Naive B cell (primary cell): Measurements from ENCODE around the gene ZNF354C. TPM values are rescaled to one million over a fixed set of nuclear protein-coding genes. Genes with fewer than 3 reads are reported as not detected.
A peak's percentile ranks its signal among the peaks of the same experiment; 100 is the strongest.

Source experiments
- ATAC-seq, 2 donors: fragments of 150-1000 bp; cut with Tn5 transposase; 2 replicates each; pipeline ENCODE4 v1.10.0; 2021; ENCODE audit warnings: low read depth in 2 of 2, mild to moderate bottlenecking in 2 of 2, moderate library complexity in 2 of 2
- DNase-seq: peaks from one replicate; pipeline ENCODE4 v3.0.0; 2022
- H3K27ac Mint-ChIP-seq, 6 donors: one replicate each; pipeline ENCODE4 v1.8.0; 2020 to 2022; ENCODE audit warnings: mild to moderate bottlenecking in 6 of 6, mixed read lengths in 6 of 6, moderate library complexity in 5 of 6, inconsistent platforms in 2 of 6
- H3K27me3 Mint-ChIP-seq, 3 donors: one replicate each; pipeline ENCODE4 v1.8.0; 2021 to 2022; ENCODE audit warnings: mixed read lengths in 3 of 3, mild to moderate bottlenecking in 1 of 3
- H3K36me3 Mint-ChIP-seq, 2 donors: one replicate each; pipeline ENCODE4 v1.8.0; 2020 to 2022; ENCODE audit warnings: mixed read lengths in 2 of 2, inconsistent platforms in 1 of 2, mild to moderate bottlenecking in 1 of 2
- H3K4me1 Mint-ChIP-seq, 3 donors: one replicate each; pipeline ENCODE4 v1.8.0; 2020 to 2022; ENCODE audit warnings: mixed read lengths in 3 of 3, inconsistent platforms in 1 of 3, mild to moderate bottlenecking in 1 of 3, moderate library complexity in 1 of 3
- H3K4me3 Mint-ChIP-seq, 8 donors: one replicate each; pipeline ENCODE4 v1.8.0; 2020 to 2022; ENCODE audit warnings: mild to moderate bottlenecking in 8 of 8, mixed read lengths in 8 of 8, moderate library complexity in 8 of 8, inconsistent platforms in 2 of 8
- H3K9me3 Mint-ChIP-seq, 7 donors: one replicate each; pipeline ENCODE4 v1.8.0; 2020 to 2022; ENCODE audit warnings: mixed read lengths in 7 of 7, mild to moderate bottlenecking in 5 of 7, inconsistent platforms in 2 of 7, moderate library complexity in 1 of 7
- polyA plus RNA-seq, 6 donors: library from polyadenylated mRNA; unstranded; fragments of 300-500 nt; fragmentation: Illumina TruSeq; gene quantifications; one replicate each; pipeline ENCODE4 v1.2.3, GENCODE V29; 2021; ENCODE audit warnings: low read depth in 6 of 6

The ZNF354C gene
- polyA plus RNA-seq, 6 donors from 2014 or later, result 0.56 to 1.6 (median 0.78) TPM; not detected in 1

DNA sequence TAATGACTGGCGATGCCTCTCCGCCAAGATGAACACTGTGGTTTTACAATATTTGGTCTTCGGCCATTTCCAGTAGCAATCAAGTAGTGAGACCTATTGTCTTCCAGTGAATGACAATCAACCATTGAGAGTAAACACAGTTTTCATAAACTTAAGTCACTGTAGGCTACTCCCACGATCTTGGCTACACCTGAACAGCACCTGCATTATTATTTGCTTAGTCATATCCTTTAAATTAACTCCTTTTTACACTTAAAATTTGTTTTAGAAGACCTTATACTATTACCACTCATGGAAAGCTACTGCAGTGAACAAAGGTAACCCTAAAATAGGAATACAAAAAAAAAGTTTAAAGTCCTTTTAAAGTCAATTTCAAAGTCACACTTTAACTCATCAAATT lies 58.2 kb downstream of the ZNF354C start:
- ATAC-seq, result no peak
- Mint-ChIP-seq H3K4me3 (no peak overlapping the region), H3K36me3 (peaks cover 7 to 27% of the 10 kb centered on the region in 2 donors), H3K9me3 (peaks cover 17 to 32% (median 26%) of the 10 kb centered on the region in 7 donors), H3K27me3 (no peaks in the 10 kb centered on the region), H3K4me1 (no peaks in the 10 kb centered on the region), H3K27ac (no peak overlapping the region)
- DNase-seq, result no peak

DNA sequence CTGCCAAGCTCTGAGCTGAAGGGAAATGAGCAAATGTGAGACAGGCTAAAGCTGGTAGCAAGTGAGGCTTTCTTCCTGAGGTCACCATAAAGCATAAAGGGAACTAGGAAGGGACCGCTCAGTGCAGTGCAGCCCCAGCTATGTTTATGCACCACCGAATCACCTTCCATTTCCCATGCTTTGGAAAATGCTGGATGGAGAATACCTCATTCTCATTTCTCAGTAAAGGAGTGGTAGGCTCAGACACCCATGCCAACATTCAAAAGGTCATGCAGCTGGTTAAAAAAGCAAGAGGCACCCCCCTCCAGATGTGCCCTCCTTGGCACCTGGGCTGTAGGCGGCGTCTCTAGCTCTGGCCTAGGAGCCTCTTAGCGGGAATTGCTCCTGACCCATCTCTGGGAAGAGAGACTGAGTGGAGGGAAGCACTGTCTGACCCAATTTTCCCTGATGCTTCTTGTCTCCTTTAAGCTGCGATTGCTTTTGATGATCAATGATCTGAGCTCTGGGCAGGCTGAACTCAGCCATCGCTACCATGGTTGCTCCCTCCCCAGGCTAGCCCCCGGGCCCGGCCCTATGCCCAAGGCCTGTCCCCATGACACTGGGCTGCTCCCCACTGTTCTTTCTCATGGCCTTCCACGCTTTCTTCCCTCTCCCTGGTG lies 58.7 kb downstream of the ZNF354C start:
- H3K27me3 Mint-ChIP-seq, result no peaks in the 10 kb centered on the region
- no peak overlapping the region for H3K4me3 Mint-ChIP-seq
- H3K4me1 Mint-ChIP-seq, result no peaks in the 10 kb centered on the region
- peaks cover 7 to 22% of the 10 kb centered on the region in 2 donors for H3K36me3 Mint-ChIP-seq
- peaks cover 12 to 27% (median 22%) of the 10 kb centered on the region in 7 donors for H3K9me3 Mint-ChIP-seq
- no peak for DNase-seq
- ATAC-seq, result no peak
- no peak overlapping the region for H3K27ac Mint-ChIP-seq

DNA sequence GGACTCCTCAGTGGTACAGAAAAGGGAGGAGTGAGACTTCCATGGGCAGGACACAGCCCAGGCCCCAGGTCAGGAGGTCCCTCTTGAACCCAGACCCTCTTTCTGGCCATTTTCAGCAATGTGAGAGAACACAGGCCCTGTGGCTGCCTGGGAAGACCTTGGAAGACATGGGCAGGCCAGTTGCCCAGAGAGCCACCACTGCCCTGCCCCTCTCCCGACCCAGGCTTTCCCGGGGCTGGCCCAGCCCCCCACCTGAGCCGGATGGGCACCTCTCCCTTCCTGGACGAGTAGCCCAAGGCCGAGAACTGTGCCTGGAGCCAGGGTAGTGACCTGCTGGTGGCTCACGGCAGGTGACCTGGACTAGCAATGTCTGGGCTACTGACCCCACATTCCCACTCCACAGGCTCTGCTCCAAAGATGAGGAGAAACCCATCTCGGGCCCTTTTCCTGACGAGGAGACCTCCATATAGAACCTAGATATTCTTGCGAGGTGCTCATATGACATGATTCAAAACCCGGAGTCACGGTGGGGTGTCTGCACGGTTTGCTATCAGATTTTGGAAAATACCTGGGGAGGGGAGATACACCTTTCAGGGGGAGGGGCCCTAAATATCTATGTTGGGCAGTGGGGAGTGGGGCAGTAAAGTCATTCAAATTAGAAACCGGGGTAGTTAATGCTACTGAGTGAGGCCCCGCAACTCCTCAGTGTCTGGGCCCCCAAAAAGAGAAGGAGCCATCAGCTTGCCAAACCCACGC lies 59.4 kb downstream of the ZNF354C start:
- ATAC-seq (no peak), DNase-seq (no peak)
- Mint-ChIP-seq H3K4me3 (no peak overlapping the region), H3K36me3 (peaks cover 7 to 20% of the 10 kb centered on the region in 2 donors), H3K4me1 (no peaks in the 10 kb centered on the region), H3K27ac (no peak overlapping the region), H3K9me3 (peaks cover 10 to 27% (median 20%) of the 10 kb centered on the region in 7 donors), H3K27me3 (no peaks in the 10 kb centered on the region)

DNA sequence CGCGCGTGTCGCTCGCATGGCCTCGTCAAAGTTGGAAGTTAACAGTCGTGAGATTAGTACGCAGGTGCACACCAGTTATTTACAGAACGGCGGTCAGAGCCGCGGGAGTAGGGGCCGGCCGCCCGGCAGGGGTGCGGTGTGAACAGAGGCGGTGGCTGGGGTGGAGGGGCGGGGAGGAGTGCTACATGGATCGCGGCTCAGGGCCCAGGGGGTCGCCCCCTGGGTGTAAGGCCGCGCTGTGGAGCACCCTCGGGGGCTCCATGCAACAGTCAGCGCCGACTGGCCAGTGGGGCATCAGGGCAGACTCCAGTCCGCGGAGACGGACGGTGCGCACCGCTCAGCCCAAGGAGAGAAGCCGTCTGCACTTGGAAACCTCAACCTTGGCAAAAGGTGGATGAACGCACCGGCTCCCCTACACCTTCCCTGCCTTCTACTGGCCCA lies 60.3 kb downstream of the ZNF354C start:
- no peak for DNase-seq
- H3K9me3 Mint-ChIP-seq, result peaks cover 1 to 19% (median 11%) of the 10 kb centered on the region in 7 donors
- ATAC-seq, result no peak

DNA sequence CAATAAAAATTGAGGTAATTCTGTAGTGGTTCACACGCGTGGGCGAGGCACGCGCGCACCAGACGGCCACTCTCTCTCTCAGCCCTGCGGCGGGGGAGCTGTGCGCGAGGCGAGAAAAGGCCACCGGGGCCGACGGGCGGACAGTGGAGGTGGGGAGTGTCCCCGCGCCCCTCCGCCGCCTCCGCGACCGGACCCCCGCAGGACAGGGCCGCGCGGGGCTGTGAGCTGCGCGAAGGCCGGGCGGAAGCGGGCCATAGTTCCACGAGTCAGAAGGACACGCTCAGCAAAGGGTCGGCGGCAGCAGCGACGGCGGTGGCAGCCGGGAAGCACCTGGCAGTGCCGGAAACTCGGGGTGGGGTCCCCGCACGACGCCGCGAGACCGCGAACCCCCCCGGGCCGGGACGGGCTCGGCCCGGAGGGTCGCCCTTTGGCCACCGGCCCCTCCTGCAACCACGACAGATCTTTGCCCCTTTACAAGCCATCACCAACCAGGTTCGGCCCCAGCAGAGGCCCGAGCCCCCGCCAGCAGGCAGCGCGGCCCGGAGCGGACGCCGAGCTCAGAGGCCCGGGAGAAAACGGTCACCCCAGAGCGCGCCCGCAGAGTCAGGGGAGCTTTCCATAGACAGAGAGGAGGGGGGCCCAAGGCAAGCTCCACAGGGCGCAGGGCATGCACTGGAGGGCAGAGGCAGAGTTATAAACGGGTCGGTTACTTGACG lies 60.9 kb downstream of the ZNF354C start:
- Mint-ChIP-seq H3K27ac (no peak overlapping the region), H3K9me3 (peaks cover 0 to 14% (median 8%) of the 10 kb centered on the region in 7 donors), H3K27me3 (no peaks in the 10 kb centered on the region), H3K36me3 (peaks cover 0 to 8% of the 10 kb centered on the region in 2 donors), H3K4me3 (no peak overlapping the region), H3K4me1 (no peaks in the 10 kb centered on the region)
- DNase-seq (no peak), ATAC-seq (no peak)

More for the DNA sequence above, 60.3 kb downstream of the ZNF354C start:
- no peaks in the 10 kb centered on the region for H3K4me1 Mint-ChIP-seq
- H3K4me3 Mint-ChIP-seq, result no peak overlapping the region
- peaks cover 0 to 12% of the 10 kb centered on the region in 2 donors for H3K36me3 Mint-ChIP-seq
- no peaks in the 10 kb centered on the region for H3K27me3 Mint-ChIP-seq
- no peak overlapping the region for H3K27ac Mint-ChIP-seq

DNA sequence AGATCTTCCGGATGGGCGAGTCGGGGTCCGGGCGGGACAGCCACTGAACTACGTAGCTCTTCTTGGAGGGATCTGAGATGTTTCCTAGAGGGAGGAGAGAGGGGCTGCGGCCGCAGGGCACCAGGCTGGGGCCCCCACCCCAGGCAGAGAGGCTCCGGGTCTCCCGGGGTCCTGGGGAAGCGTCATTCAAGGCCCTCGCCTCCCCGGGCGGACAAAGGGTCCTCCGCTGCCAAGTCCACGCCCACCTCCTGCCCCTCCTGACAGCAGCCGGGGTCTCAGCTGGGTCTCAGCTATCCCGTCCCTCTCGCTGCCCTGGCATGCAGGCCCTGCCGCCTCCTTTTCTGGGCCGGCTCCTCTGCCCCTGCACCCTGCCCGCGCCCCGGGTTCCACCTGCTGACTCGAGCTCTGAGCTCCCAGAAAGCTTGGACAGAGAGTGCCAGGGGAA lies 61.5 kb downstream of the ZNF354C start:
- ATAC-seq (no peak), DNase-seq (no peak)
- H3K27ac Mint-ChIP-seq, result no peak overlapping the region

DNA sequence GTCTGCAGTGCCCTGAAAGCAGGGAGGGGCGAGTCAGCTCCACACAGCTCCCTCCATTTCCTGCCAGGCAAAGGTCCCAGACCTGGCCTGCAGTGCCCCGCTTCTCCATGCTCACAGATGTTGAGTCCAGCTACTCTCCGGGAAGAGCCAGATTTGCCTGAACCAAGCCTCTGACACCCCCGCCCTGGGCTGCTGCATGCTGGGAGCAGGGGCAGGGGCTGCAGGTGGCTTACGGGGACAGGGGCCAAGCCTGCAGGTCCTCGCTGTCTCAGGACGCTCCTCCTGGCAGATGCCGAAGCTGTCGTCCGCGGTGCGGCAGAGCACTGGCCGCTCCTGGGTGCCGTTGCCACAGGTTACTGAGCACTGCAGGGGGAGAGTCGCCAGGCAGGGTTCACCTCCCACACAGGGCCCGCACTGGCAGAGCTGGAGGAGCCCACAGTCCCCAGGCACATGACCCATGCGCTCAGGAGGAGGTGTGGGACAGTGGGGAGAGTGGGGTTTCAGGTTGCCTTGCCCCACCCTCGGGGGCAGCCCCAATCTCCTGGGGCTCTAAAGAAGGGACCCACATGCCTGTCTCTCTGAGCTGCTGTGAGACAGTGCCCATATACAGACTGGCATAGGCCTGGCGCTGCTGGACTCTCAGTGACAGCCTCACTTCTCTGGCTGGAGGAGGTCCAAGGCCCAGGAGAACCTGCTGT lies 62.4 kb downstream of the ZNF354C start:
- Mint-ChIP-seq H3K4me3 (no peak overlapping the region), H3K9me3 (peaks cover 0 to 10% (median 4%) of the 10 kb centered on the region in 7 donors), H3K27ac (no peak overlapping the region), H3K4me1 (no peaks in the 10 kb centered on the region), H3K36me3 (peaks cover 0 to 8% of the 10 kb centered on the region in 2 donors), H3K27me3 (no peaks in the 10 kb centered on the region)
- ATAC-seq, result no peak
- DNase-seq, result no peak

More for the DNA sequence above, 61.5 kb downstream of the ZNF354C start:
- no peak overlapping the region for H3K4me3 Mint-ChIP-seq
- H3K27me3 Mint-ChIP-seq, result no peaks in the 10 kb centered on the region
- peaks cover 0 to 11% (median 4%) of the 10 kb centered on the region in 7 donors for H3K9me3 Mint-ChIP-seq
- H3K4me1 Mint-ChIP-seq, result no peaks in the 10 kb centered on the region
- H3K36me3 Mint-ChIP-seq, result peaks cover 0 to 8% of the 10 kb centered on the region in 2 donors

DNA sequence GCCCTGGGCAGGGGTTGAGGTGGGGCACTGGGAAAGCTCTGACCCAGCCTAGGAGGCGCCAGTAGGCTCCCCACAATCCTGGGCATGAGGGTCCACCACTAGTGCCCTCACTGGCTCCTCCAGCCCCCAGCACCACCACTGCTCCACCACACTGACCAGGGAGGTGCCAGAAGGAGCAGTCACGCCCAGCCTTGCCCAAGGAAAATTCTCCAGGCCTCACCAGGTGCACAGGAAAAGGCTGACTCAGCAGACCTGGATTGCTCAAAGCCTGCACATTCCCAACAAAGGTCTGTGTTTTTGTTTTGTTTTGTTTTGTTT lies 62.9 kb downstream of the ZNF354C start:
- Mint-ChIP-seq H3K27me3 (no peaks in the 10 kb centered on the region), H3K4me3 (no peak overlapping the region), H3K36me3 (peaks cover 0 to 8% of the 10 kb centered on the region in 2 donors), H3K27ac (no peak overlapping the region), H3K9me3 (peaks cover 0 to 9% (median 4%) of the 10 kb centered on the region in 7 donors), H3K4me1 (no peaks in the 10 kb centered on the region)
- no peak for ATAC-seq
- no peak for DNase-seq

DNA sequence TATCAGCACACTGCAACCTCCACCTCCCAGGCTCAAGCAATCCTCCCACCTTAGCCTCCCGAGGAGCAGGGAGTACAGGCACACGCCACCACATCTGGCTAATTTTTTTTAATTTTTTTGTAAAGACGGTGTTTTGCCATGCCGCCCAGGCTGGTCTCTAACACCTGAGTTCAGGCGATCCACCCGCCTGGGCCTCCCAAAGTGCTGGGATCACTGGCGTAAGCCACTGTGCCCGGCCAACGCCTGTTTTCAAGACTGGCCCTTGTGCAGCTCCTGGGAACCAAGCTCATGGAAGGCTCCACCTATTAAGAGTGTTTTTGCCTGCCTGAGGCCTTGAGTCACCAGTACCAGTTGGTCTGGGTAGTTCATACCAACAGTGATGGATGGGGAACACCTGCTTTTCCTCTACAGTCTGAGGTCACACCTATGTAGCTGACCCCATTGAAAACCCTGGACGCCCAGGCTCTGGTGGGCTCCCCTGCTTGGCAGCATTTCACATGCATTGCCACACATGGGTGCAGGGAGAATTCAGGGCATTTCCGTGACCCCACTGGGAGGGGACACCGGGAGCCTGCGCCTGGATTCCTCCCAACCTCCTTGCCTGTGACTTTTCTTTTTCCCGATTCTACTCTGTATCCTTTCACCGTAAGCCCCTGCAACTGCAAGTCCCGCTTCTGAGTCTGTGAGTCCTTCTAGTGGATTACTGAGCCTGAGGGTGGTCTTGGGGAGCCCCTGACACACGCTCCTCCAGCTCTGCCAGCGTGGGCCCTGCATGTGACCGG lies 63.5 kb downstream of the ZNF354C start:
- no peak overlapping the region for H3K27ac Mint-ChIP-seq
- H3K36me3 Mint-ChIP-seq, result peaks cover 0 to 8% of the 10 kb centered on the region in 2 donors

DNA sequence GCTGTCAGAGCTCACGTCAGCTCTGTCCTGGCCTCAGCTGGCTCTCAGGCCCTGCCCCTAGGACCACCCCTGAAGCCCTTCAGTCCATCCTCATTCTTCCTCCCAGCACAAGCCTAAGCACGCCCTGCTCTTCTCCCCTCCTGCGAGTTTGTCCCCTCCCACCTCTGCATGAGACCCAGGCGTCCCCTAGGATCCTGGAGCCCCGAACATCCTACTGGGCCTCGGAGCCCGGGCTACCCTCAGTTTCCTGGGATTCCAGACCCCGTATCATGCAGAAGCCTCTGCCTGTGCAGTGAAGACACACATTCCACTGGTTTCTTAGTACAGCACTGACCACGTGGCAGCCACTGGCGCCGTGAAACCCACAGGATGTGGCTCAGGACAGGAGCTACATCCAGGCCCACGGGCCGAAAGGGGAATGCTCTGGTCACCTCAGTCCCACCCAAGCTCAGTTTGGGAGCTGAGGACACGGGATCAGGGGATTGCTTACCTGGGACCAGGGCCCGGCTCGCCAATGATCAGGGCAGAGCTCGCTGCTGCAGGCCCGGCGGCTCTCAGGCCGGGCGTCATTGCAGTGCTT lies 64.2 kb downstream of the ZNF354C start:
- Mint-ChIP-seq H3K4me1 (no peaks in the 10 kb centered on the region), H3K4me3 (peak overlapping the region in 1 of 8 donors; percentile 67), H3K36me3 (peaks cover 0 to 8% of the 10 kb centered on the region in 2 donors), H3K27me3 (no peaks in the 10 kb centered on the region), H3K27ac (no peak overlapping the region), H3K9me3 (peaks cover 0 to 8% (median 4%) of the 10 kb centered on the region in 7 donors)
- DNase-seq, result no peak
- no peak for ATAC-seq

More for the DNA sequence above, 63.5 kb downstream of the ZNF354C start:
- H3K27me3 Mint-ChIP-seq, result no peaks in the 10 kb centered on the region
- ATAC-seq (no peak), DNase-seq (no peak)
- H3K4me1 Mint-ChIP-seq, result no peaks in the 10 kb centered on the region
- peaks cover 0 to 8% (median 4%) of the 10 kb centered on the region in 7 donors for H3K9me3 Mint-ChIP-seq
- H3K4me3 Mint-ChIP-seq, result no peak overlapping the region

DNA sequence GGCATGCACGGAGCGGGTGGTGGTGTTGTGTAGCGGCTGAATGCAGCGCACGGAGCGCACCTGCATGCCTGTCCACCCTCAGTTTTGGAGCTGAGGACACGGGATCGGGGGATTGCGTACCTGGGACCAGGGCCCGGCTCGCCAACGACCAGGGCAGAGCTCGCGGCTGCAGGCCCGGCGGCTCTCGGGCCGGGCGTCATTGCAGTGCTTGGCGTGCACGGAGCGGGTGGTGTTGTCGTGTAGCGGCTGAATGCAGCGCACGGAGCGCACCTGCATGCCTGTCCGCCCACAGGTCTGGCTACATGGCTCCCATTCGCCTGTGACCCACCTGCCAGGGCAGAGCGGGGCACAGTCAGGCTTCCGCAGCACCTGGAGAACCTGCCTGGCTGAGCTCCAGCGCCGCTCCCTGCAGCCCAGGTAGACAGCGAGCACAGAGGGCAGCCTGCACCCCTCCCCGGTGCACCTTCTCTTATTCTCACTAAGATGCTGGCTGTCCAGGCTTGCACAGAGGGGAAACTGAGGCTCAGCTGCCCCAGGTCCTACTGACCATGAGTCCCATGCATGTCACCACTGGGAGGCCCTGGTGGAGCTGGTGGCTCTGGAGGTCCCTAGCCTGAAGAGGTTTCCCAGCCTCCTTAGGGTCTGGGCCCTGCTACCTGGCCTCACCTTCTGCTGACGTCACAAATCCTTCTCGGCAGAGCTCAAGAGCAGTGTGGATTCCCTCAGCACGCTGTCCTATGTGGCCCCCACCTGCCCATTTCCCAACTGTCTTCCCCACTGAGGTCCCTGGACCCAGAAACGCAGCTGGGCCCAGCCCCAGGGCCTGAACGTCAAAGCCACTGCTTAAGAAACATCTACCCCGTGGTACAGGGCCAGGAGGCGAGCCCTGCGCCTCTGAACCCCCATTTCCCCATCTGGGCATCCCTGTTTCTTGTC lies 64.9 kb downstream of the ZNF354C start:
- no peak overlapping the region for H3K27ac Mint-ChIP-seq
- H3K36me3 Mint-ChIP-seq, result peaks cover 0 to 4% of the 10 kb centered on the region in 2 donors
- H3K9me3 Mint-ChIP-seq, result peaks cover 0 to 5% (median 1%) of the 10 kb centered on the region in 7 donors
- no peaks in the 10 kb centered on the region for H3K4me1 Mint-ChIP-seq
- DNase-seq (no peak), ATAC-seq (no peak)
- no peaks in the 10 kb centered on the region for H3K27me3 Mint-ChIP-seq
- H3K4me3 Mint-ChIP-seq, result no peak overlapping the region
